IPS DF 4.7 (cell line): Measurements from ENCODE around the gene HAVCR2.
A peak's percentile ranks its signal among the peaks of the same experiment; 100 is the strongest.
"Not testable (repeated sequence)": the region's sequence is repeated elsewhere in the genome, so short reads cannot be mapped to it uniquely, and the experiment has no call there.

Experiments used
- DNase-seq: peaks from one replicate; pipeline ENCODE4 v3.0.0-alpha.2; 2013; ENCODE audit warnings: low spot score; ENCODE audit errors: extremely low read depth

The HAVCR2 gene

DNA sequence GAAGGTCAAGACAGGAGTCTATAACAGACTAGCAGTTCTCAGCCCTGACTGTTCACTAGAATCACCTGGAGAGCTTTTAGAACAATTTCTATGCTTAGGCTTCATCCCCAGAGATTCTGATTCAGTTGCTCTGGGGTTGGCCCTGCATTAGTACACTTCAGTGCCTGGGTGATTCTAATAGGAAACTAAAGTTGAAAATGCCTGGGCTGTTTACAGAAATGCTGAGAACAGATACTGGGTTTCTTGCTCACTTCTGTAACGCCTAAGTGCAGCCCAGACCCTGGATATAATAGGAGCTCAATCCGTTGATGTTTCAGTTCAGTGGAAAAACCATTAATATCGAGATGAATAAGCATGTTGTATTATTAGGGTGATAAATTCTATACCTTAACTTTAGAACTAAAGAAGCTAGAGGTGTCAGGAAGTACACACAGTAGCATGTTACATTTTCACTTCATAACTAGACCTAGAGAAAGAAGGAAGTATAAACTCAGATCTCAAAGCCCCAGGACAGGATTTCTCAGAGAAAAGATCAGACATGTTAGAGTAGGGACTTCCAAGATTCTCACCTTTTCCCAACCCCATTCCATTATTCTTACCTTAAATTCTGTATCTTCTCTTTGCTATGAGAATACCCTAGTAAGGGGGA lies 20.4 kb downstream of the HAVCR2 start:
- no peak for DNase-seq

DNA sequence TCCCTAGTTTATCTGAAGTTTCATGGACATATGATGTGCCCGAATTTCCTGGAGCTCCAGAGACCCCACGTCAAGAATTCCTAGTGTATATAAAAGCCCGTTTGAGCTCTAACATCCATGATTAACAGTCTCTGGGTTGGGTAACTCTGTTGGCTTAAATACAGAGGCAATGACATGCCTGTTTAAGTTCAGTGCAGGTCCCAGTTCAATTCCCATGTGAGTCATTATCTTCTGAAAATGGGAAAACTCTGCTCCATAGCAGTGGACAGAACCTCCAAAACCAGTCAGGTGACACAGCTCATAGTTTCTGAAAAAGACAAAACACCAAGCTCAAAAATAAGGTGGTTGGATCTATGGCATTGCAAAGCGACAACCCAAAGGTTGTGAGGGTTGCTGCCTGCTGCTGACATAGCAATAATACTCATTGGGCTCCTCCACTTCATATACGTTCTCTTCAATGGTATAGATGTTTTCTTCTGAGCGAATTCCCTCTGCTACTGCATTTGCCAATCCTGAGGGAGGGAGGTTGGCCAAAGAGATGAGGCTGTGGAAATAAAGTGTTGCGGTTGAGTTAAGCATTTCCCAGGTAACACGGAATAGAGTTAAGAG lies 22.0 kb downstream of the HAVCR2 start:
- DNase-seq = no peak

DNA sequence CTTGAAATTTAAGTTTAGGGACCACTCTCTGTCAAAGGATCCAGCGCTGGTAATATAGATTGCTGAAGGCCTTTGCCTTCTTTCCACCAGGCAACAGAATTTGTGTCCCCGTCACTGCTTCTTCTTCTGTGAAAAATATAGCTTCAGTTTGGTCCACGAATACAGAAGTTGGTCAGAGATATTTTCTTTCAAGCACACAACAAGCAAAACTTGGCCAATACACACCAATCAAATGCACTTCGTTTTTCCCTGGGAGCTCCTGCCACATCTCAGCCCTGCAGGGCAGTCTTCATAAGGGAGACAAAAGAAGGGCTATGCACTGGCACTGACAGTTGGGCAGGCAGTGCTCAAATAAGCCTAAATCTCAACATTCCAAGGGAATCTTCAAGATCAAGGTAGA lies 22.9 kb downstream of the HAVCR2 start:
- DNase-seq = no peak

DNA sequence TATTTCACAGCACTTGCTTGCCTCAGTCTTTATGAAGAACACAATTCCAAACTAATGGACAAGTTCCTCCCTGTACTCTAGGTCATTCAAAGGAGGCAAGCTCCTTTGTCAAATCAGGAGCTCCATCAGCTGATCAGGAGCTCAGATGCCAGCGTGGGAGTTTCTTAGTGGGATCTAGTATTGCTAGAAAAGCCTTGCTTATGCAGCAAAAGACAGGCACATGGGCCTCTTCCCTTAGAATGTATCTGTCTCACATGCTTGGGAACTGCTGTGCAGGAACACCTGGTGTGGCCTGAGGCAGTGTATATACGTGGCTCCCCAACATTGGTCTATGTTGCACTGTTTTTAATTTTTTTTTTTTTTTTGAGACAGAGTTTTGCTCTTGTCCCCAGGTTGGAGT lies 28.6 kb downstream of the HAVCR2 start:
- DNase-seq = no peak

DNA sequence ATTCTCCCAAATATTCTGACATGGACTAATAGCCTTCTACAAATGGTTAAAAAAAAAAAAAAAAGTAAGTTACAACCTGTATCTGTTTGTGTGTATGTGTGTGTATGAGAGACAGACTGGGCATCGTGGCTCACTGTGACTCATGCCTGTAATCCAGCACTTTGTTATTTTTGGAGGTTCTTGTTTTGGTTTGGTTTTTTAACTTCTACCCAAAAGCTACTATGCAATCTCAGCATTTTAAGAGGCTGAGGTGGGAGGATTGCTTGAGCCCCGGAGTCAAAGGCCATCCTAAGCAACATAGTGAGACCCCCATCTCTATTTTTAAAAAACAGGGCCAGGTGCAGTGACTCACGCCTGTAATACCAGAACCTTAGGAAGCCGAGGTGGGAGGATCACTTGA lies 32.3 kb downstream of the HAVCR2 start:
- no peak for DNase-seq

DNA sequence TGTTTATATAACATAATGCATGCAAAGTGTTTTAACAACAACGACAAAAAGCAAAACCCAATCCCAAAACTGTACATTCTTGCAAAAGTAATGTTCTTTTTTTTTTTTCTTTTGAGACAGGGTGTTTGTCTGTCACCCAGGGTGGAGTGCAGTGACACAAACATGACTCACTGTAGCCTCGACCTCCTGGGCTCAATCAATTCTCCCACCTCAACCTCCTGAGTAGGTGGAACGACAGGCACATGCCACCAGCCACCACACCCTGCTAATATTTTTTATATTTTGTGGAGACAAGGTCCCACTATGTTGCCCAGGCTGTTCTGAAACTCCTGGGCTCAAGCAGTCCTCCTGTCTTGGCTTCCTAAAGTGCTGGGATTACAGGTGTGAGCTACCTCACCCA lies 36.3 kb downstream of the HAVCR2 start:
- DNase-seq = no peak

DNA sequence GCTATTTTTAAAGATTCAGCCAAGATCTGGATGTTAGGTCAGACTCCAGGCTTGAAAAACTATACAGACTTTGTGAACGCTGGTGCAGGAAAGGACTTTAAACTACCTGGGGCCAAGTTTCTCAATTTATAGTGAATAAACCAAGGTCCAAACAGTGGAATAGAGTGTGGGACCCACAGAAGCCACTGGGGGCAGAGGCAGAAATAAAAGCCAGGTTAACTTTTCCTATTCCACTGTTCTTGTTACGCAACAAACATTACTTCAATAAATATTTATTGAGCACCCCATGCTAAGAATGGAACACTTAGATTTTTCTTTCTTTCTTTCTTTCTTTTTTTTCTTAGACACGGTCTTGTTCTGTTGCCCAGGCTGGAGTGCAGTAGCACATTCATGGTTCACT lies 38.9 kb downstream of the HAVCR2 start:
- no peak for DNase-seq

DNA sequence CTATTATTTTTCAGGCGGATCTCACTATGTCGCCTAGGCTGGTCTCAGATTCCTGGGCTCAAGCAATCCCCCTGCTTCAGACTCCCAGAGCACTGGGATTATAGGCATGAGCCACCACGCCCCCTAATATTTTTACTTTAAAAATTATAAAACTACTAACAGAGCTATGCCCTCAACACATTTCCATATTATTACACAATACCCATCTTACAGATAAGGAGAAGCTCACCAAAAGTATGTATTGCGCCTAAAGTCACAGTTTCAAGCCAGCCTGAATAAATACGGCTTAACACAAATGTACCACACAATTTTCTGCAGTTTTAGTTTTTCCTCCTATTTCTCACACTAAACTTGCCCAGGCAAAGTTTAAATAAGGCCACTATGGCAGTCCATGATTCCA lies 40.1 kb downstream of the HAVCR2 start:
- no peak for DNase-seq

DNA sequence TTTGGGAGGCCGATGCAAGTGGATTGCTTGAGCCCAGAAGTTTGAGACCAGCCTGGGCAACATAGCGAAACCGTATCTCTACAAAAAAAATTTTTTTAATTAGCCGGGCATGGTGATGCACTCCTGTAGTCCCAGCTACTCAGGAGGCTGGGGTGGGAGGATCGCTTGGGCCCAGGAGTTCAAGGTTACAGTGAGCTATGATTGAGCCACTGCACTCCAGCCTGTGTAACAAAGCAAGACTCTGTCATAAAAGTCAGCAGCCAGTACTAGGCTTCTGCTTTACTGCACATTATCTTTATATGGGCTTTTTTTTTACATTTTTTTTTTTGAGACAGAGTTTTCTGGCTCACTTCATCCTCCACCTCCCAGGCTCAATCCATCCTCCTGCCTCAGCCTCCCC lies 40.5 kb downstream of the HAVCR2 start:
- no peak for DNase-seq

DNA sequence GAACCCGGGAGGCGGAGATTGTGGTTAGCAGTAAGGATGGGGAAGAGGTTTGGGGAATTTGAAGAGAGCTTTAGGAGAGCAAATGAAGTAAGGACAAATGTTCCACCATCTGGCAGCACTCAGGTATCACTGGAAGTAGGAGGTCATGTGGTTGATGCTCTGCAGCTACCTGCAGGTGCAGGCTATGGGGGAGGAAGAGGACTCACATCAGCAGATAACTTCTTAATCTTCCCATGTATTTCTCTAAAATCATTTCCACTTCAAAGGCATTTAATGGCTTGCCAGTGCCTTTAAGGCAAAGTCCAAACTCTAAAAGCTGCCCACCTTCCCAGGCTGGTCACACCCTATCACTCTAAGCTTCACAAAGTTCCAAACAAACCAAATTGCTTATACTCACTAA lies 41.8 kb downstream of the HAVCR2 start:
- no peak for DNase-seq

DNA sequence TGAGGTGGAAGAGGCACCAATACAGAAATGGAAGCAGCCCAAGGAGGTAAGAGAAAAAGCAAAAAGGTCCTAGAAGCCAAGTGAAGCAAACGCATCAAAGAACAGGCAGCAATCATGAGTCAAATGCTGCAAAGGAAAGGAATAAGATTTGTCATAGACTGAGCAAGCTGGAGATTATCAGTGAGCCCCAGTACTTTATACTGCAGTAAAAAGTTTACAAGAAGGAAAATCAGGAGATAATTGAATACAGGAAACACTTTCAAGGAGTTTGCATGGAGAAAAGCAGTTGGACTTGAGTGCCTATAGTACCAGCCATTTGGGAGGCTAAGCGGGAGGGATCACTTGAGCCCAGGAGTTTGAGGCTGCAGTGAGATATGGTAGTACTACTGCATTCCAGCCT lies 42.8 kb downstream of the HAVCR2 start:
- no peak for DNase-seq

DNA sequence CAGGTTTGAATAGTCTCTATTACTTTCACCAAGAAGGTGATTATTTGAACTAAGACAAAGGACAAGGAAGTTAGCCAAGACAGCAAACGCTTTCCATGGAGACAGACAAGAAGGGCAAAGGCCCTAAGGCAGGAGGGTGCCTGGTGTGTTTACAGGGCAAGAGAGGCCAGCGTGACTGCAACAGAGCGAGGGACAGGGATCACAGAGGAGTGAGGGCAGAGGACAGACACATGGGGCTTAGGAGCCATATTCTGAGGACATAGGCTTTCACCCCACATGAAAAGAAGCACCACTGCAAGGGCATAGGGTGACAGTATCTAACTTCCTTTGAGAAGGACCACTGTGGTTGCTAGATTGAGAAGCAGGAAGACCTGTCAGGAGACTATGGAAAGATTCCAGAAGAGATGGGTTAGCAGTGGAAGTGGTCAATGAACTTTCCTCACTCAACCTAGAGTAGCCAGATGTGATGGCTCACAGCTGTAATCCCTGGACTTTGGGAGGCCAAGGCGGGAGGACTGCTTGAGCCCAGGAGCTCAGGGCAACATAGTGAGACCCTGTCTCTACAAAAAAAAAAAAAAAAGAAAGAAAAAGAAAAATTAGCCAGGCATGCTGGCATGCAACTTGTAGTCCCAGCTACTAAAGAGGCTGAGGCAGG lies 44.9 kb downstream of the HAVCR2 start:
- no peak for DNase-seq

DNA sequence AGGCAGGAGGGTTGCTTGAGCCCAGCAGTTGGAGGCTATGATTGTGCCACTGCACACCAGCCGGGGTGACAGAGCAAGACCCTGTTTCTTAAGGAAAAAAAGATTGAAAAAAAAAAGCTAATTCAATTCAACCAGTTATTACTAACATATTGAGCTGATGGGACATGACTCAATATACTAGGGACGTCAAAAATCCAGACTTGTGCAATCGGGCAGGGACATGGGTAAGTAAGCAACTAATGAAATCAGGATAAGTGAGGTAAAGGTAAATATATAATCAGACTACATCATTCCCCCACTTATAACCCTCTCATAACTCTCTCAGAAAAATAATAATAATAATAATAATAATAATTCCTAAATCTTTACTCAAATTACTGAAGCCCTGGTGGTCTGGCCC lies 49.0 kb downstream of the HAVCR2 start:
- no peak for DNase-seq

DNA sequence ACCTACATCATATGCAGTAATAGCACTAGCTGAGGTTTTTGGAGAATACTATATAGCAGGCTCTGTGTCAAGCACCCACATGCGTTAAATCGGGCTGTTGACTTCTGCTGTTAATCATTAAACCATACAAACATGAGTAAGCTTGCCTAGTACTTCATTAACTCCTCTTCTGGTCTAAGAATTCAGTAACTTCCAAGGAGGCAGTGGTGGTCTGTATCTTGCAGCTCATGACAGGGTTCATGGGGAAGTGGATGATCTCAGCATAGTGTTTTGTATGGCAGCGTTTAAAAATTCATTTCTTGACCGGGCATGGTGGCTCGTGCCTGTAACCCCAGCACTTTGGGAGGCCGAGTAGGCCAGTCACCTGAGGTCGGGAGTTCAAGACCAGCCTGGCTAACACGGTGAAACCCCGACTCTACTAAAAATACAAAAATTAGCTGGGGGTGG lies 49.7 kb downstream of the HAVCR2 start, which contains the start of gene HAVCR1:
Gene HAVCR1 (minus strand): TSS at position 24 of the 447 bp plus-strand sequence. CDS start 1,173 bp downstream, outside the sequence.
- DNase-seq = no peak

DNA sequence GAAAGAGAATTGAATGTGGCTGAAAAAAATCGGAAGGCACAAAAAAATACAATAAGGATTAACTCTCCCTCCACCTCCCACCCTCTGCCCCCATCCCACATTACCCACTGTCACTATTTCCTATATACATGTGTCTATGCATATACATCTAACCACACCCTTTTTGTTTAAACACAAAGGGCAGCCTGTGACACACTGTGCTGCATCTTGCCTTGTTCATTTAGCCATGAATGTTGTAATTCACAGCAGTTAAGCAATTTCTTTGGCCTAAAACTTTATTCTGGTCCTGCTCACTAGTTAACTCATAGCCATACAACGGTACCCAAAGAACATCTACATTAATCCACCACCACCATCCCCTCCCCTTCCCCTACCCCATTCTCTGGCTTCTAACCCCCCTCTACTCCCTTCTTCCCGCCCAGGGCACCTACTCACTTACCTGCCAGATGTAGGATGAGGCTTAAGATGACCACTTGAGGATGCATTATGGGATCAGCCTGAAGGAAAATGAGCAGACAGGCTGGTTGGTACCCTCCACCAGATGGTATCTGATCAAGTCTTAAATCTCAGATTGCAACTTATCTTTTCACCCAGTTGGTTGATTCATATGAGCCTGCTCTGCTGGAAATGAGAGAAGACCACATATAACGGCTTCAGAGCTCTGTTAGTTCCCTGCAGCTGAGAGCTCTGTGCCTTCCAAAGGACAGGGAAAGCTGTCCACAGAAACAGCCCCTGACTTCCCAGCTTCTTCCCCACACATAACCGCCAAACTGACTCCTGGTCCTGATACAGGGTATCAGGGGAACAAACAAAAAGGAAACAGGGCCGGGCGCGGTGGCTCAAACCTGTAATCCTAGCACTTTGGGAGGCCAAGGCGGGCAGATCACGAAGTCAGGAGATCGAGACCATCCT lies 51.1 kb downstream of the HAVCR2 start:
- DNase-seq = no peak

DNA sequence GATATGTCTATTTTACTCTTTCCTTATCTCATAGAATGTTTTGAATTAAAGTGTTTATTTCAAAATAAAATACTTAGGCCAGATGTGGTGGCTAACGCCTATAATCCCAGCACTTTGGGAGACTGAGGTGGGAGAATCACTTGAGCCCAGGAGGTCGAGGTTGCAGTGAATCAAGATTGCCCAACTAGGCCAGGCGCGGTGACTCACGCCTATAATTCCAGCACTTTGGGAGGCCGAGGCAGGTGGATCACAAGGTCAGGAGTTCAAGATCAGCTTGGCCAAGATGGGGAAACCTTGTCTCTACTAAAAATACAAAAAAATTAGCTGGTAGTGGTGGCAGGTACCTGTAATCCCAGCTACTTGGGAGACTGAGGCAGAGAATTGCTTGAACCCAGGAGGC lies 52.0 kb downstream of the HAVCR2 start:
- DNase-seq = not testable (repeated sequence)

DNA sequence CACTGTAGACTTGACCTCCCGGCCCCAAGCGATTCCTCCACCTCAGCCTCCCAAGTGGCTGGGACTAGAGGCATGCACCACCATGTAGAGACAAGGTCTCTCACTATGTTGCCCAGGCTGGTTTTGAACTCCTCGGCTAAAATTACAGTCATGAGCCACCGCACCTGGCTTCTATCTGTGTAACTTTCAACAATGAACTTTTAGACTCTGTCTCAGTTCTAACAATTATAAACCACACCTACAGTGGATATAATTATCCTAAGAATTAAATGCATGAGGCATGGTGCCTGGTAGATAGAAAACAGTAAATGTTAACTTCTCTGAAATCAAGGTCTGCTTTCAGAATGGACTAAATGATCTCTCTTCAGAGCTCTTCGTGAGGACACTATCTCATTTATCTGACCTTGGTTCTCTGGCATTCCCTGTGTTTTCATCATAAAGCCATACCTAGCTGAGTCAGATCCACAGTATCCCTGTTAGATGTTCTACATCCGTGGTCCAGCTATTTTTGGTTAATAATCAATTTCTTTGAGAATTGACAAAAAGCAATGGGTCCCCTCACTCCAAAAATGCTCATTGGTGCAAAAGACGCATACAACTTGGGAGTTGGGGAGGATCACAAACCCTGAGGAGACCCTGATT lies 57.1 kb downstream of the HAVCR2 start:
- no peak for DNase-seq

DNA sequence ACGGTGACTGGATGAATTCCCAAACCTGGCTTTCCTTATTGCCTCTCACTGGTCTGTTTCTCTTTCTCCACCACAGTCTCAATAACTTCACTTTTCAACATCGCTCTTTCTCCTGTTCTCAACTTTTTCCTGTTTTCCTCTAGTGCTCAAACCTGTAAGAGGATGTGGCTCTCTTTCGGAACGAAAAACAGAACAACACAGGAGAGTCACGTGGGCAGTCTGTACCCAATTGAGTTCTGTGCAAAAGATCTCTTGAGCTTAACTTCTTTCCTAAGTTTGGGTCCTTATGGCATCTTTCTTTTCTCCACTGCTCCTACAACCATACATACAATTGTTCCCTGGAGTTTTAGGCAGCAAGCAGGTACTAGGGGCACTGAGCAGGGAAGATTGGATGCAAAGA lies 58.8 kb downstream of the HAVCR2 start:
- no peak for DNase-seq

DNA sequence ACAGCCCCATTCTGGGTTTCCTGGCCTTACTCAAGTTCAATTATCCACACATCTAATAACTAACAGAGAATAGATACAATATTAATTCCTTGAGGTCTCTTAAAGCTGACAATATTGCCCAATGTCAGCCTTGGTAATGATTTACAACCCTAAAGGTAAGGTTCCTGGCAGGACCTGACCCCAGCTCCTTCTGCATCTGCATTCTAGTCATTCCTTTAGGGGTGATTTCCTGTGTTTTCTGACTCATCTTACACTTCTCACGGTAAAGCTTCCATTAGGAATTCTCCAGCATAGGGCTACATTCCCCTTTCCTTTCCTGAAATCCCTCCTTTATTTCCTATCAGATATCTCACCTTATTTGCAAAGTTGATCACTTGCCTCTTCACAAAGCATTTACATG lies 59.2 kb downstream of the HAVCR2 start:
- peak; percentile 33 for DNase-seq

DNA sequence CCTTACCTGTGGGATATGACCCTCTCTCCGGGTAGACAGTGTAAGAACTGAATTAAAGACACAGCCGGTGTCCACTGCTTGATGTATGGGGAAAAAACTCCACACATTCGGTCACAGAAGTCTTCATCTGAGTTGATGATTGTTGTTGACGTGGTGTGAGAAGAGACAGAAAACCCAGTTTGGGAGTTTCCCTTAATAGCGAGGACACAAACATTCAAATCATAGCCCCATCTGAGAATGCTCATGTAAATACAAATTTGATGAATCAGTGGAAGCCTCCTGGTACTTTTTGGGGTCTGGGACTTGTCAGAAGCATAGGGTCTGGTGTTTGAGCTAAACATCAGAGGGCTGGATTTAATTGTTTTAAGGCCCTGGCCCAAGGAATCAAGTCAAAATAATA lies 60.9 kb downstream of the HAVCR2 start:
- no peak for DNase-seq

DNA sequence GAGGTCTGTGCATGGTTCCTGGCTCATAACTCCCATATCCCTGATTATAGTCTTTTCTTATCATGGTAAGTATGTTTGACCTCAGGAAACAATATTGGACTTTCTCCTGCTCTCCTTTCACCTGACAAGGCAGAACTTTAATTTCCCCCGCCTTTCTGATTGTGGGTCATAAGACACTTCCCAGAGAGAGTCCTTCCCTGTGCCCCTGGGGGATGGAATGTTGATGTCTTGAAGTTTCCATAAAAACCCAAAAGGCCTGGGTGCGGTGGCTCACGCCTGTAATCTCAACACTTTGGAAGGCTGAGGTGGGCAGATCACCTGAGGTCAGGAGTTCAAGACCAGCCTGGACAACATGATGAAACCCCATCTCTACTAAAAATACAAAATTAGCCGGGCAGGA lies 61.8 kb downstream of the HAVCR2 start:
- DNase-seq = not testable (repeated sequence)
